Measurements from ENCODE around the gene TMEM259. TPM values are rescaled to one million over a fixed set of nuclear protein-coding genes. Genes with fewer than 3 reads are reported as not detected.
"Not testable (repeated sequence)": the region's sequence is repeated elsewhere in the genome, so short reads cannot be mapped to it uniquely, and the experiment has no call there.

TMEM259 gene
- total RNA-seq, 1 donor from 2014 or later: 109 TPM

- DNase-seq; ATAC-seq (ENCODE audit: poor library complexity): not testable (repeated sequence)
- intact Hi-C loops (cut with DNase I): loop anchor here (10.0 kb wide), 1 partner anchor 210 kb away; the partner anchor contains the start of gene CBARP
Observed at GRCh38 chr19:1025080-1025479, 4.2 kb upstream of the TMEM259 start.

GRCh38 chr19:1023883-1024188 lies 2.9 kb upstream of the TMEM259 start:
- ATAC-seq (ENCODE audit: poor library complexity); DNase-seq: not testable (repeated sequence)
- intact Hi-C loops (cut with DNase I): loop anchor here (5.0 to 10.0 kb wide), 2 partner anchors 78 to 211 kb away; partner anchors contain the start of genes CBARP and GPX4

GRCh38 chr19:1019980-1020867 lies 699 bp downstream of the TMEM259 start:
- intact Hi-C loops (cut with DNase I): loop anchor here (5.0 to 10.0 kb wide), 2 partner anchors 82 to 215 kb away; partner anchors contain the start of genes CBARP and GPX4
- DNase-seq (peak; percentile 67), ATAC-seq (ENCODE audit: poor library complexity) (no peak)

GRCh38 chr19:1019616-1019961 lies 1.3 kb downstream of the TMEM259 start:
- ATAC-seq (ENCODE audit: poor library complexity) (no peak), DNase-seq (no peak)
- intact Hi-C loops (cut with DNase I): no loop called here

- intact Hi-C loops (cut with DNase I): no loop called here
- DNase-seq (no peak), ATAC-seq (ENCODE audit: poor library complexity) (no peak)
Observed at GRCh38 chr19:1018932-1019615, 1.8 kb downstream of the TMEM259 start.

GRCh38 chr19:1018393-1018792 lies 2.5 kb downstream of the TMEM259 start:
- DNase-seq (no peak), ATAC-seq (ENCODE audit: poor library complexity) (no peak)
- intact Hi-C loops (cut with DNase I): no loop called here

- no peak for ATAC-seq (ENCODE audit: poor library complexity)
- intact Hi-C loops (cut with DNase I): no loop called here
- no peak for DNase-seq
Observed at GRCh38 chr19:1017906-1018305, 3.0 kb downstream of the TMEM259 start.

GRCh38 chr19:1017115-1017905 lies 3.6 kb downstream of the TMEM259 start:
- DNase-seq (no peak), ATAC-seq (ENCODE audit: poor library complexity) (no peak)
- intact Hi-C loops (cut with DNase I): no loop called here

GRCh38 chr19:1016647-1017114 lies 4.2 kb downstream of the TMEM259 start:
- intact Hi-C loops (cut with DNase I): no loop called here
- no peak for ATAC-seq (ENCODE audit: poor library complexity)
- no peak for DNase-seq

- intact Hi-C loops (cut with DNase I): no loop called here
- DNase-seq (no peak), ATAC-seq (ENCODE audit: poor library complexity) (no peak)
Observed at GRCh38 chr19:1015782-1016646, 4.9 kb downstream of the TMEM259 start.

GRCh38 chr19:1015061-1015781 lies 5.7 kb downstream of the TMEM259 start:
- intact Hi-C loops (cut with DNase I): no loop called here
- DNase-seq (no peak), ATAC-seq (ENCODE audit: poor library complexity) (no peak)

- ATAC-seq (ENCODE audit: poor library complexity) (no peak), DNase-seq (no peak)
- intact Hi-C loops (cut with DNase I): no loop called here
Observed at GRCh38 chr19:1014161-1015060, 6.5 kb downstream of the TMEM259 start.

GRCh38 chr19:1013218-1013617 lies 7.7 kb downstream of the TMEM259 start:
- no peak for DNase-seq
- intact Hi-C loops (cut with DNase I): no loop called here
- ATAC-seq (ENCODE audit: poor library complexity): no peak

GRCh38 chr19:1012334-1012733 lies 8.6 kb downstream of the TMEM259 start:
- no peak for DNase-seq
- intact Hi-C loops (cut with DNase I): no loop called here
- no peak for ATAC-seq (ENCODE audit: poor library complexity)

- intact Hi-C loops (cut with DNase I): no loop called here
- DNase-seq: no peak
- no peak for ATAC-seq (ENCODE audit: poor library complexity)
Observed at GRCh38 chr19:1011831-1012333, 9.0 kb downstream of the TMEM259 start.

Data from Right ventricle myocardium superior (tissue), 1 donor.